IMR-90 (cell line): ENCODE results near the gene TMTC2.

Source experiments
- BHLHE40 ChIP-seq: fragments of 150-350 bp; IDR thresholded peaks from 2 replicates; pipeline ENCODE4 v1.6.1; 2016; ENCODE audit warnings: mild to moderate bottlenecking, low read depth, low read length
- CEBPB ChIP-seq: IDR thresholded peaks from 2 replicates; pipeline ENCODE4 v1.6.1; 2012; ENCODE audit warnings: low read depth, low read length, improper control_type of control experiment
- CHD1 ChIP-seq: IDR thresholded peaks from 2 replicates; pipeline ENCODE4 v1.6.1; 2012; ENCODE audit warnings: low read depth, low read length, improper control_type of control experiment
- FOS ChIP-seq: fragments of 150-350 bp; IDR thresholded peaks from 2 replicates; pipeline ENCODE4 v1.6.1; 2016; ENCODE audit warnings: low read depth, low read length
- MAFK ChIP-seq: IDR thresholded peaks from 2 replicates; pipeline ENCODE4 v1.6.1; 2012; ENCODE audit warnings: low read depth, low read length, improper control_type of control experiment
- MAZ ChIP-seq: IDR thresholded peaks from 2 replicates; pipeline ENCODE4 v1.6.1; 2012; ENCODE audit warnings: low read depth, mild to moderate bottlenecking, low read length, improper control_type of control experiment, moderate library complexity, borderline replicate concordance
- POLR2A ChIP-seq: IDR thresholded peaks from 2 replicates; pipeline ENCODE4 v1.6.1; 2012; ENCODE audit warnings: mild to moderate bottlenecking, low read depth, low read length
- RAD21 ChIP-seq: IDR thresholded peaks from 2 replicates; pipeline ENCODE4 v1.6.1; 2012; ENCODE audit warnings: low read length, improper control_type of control experiment
- SMC3 ChIP-seq: fragments of 150-350 bp; IDR thresholded peaks from 2 replicates; pipeline ENCODE4 v1.6.1; 2016; ENCODE audit warnings: low read depth, mild to moderate bottlenecking, antibody characterized with exemption, low read length, moderate library complexity
- TF ChIP-seq, protein P1 (sequence below): conservative IDR thresholded peaks from 2 replicates; pipeline ENCODE4 v1.5.1; 2012; ENCODE audit warnings: mild to moderate bottlenecking, low read depth, low read length, improper control_type of control experiment
- TF ChIP-seq, protein P2 (sequence below): fragments of 150-350 bp; IDR thresholded peaks from 2 replicates; pipeline ENCODE4 v1.6.1; 2017; ENCODE audit warnings: mild to moderate bottlenecking, antibody characterized with exemption, low read length, low read depth

DNA sequence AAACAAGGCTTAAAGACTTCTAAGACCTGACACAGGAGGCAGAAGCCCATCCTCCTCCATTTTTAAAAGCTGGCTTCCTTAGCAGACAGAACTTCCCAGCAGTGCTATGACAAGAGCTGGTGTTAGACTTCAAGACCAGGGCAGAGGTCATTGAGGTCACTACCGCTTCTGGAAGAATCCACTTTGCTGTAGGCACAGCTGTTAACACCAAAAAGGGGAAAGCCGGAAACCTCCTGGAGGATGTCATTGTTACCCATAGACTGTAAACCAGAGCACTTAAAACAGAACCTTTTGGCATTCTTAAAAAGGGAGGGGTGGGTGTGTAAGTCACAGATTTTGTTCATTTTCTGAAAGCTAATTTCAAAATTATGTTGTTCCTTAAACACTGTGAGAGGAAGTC is 445.7 kb downstream of the TMTC2 start:
- TF ChIP-seq SMC3 (no peak), FOS (no peak), RAD21 (no peak), POLR2A (no peak), CEBPB (no peak), MAZ (no peak), MAFK (no peak), BHLHE40 (no peak), CHD1 (no peak)
- TF ChIP-seq, protein P1, sequence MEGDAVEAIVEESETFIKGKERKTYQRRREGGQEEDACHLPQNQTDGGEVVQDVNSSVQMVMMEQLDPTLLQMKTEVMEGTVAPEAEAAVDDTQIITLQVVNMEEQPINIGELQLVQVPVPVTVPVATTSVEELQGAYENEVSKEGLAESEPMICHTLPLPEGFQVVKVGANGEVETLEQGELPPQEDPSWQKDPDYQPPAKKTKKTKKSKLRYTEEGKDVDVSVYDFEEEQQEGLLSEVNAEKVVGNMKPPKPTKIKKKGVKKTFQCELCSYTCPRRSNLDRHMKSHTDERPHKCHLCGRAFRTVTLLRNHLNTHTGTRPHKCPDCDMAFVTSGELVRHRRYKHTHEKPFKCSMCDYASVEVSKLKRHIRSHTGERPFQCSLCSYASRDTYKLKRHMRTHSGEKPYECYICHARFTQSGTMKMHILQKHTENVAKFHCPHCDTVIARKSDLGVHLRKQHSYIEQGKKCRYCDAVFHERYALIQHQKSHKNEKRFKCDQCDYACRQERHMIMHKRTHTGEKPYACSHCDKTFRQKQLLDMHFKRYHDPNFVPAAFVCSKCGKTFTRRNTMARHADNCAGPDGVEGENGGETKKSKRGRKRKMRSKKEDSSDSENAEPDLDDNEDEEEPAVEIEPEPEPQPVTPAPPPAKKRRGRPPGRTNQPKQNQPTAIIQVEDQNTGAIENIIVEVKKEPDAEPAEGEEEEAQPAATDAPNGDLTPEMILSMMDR, result no peak
- TF ChIP-seq, protein P2, sequence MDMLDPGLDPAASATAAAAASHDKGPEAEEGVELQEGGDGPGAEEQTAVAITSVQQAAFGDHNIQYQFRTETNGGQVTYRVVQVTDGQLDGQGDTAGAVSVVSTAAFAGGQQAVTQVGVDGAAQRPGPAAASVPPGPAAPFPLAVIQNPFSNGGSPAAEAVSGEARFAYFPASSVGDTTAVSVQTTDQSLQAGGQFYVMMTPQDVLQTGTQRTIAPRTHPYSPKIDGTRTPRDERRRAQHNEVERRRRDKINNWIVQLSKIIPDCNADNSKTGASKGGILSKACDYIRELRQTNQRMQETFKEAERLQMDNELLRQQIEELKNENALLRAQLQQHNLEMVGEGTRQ, result no peak
